ENCODE results near the gene KRT85. TPM values are rescaled to one million over a fixed set of nuclear protein-coding genes. Genes with fewer than 3 reads are reported as not detected.

KRT85 gene
- polyA plus RNA-seq, 2 of the 4 experiments (the other 2 are of a cell fraction) = 3.7 TPM; not detected in 1

DNA sequence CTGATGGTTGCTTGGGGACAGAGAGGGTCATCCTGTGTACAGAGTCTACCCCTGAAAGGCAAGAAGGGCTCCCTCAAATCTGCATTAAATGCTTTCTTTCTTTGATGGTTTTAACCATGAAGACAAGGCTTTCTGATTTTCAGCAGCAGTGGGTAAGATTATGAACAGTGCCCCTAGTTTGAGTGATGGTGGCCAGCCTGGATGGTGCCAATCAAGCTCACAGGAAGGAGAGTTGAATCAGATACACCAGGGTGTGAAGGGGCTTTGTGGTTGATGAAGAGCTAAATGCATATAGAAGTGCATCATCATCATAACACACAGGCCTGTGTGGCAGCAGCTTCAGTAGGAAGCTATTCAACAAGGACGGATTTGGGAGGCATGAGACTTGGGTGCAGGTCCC lies 5.7 kb downstream of the KRT85 start:
- no peak overlapping the region for H3K27ac ChIP-seq
- DNase-seq (ENCODE audit: low read depth in 1 of 2, low spot score in 1 of 2) (no peak), ATAC-seq (no peak), FAIRE-seq (no peak)
- 0 out of 3 replicates have a peak, but pooled peaks cover 3% of the 10 kb centered on the region for H3K4me1 ChIP-seq
- CTCF ChIA-PET = interaction anchor here (0.7 to 46.1 kb wide), 16 partner anchors 10 to 619 kb away, joined by 3 to 1221 read pairs (median 4); no protein-coding TSS in a partner anchor
- POLR2A ChIA-PET = no interaction called here
- 89% methylated on average over 1 of the region's 1 CpG for WGBS (ENCODE audit: missing lambda C conversion rate)
- H3K4me2 ChIP-seq = no peak overlapping the region
- TF ChIP-seq, protein P1, sequence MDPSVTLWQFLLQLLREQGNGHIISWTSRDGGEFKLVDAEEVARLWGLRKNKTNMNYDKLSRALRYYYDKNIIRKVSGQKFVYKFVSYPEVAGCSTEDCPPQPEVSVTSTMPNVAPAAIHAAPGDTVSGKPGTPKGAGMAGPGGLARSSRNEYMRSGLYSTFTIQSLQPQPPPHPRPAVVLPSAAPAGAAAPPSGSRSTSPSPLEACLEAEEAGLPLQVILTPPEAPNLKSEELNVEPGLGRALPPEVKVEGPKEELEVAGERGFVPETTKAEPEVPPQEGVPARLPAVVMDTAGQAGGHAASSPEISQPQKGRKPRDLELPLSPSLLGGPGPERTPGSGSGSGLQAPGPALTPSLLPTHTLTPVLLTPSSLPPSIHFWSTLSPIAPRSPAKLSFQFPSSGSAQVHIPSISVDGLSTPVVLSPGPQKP (IDR thresholded peaks at IDR 0.05; ENCODE audit: low read depth, low read length) = no peak
- TF ChIP-seq FOSB (CRISPR knock-in tag; IDR thresholded peaks at IDR 0.05) (no peak), CEBPB (IDR thresholded peaks at IDR 0.05) (no peak), GATA3 (IDR thresholded peaks at IDR 0.05; ENCODE audit: borderline replicate concordance) (no peak)
- TF ChIP-seq, protein P2, sequence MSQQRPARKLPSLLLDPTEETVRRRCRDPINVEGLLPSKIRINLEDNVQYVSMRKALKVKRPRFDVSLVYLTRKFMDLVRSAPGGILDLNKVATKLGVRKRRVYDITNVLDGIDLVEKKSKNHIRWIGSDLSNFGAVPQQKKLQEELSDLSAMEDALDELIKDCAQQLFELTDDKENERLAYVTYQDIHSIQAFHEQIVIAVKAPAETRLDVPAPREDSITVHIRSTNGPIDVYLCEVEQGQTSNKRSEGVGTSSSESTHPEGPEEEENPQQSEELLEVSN (IDR thresholded peaks at IDR 0.05; ENCODE audit: borderline replicate concordance, low read depth) = no peak
- no peaks in the 10 kb centered on the region for H3K9me3 ChIP-seq
- no peak overlapping the region for H3K4me3 ChIP-seq

DNA sequence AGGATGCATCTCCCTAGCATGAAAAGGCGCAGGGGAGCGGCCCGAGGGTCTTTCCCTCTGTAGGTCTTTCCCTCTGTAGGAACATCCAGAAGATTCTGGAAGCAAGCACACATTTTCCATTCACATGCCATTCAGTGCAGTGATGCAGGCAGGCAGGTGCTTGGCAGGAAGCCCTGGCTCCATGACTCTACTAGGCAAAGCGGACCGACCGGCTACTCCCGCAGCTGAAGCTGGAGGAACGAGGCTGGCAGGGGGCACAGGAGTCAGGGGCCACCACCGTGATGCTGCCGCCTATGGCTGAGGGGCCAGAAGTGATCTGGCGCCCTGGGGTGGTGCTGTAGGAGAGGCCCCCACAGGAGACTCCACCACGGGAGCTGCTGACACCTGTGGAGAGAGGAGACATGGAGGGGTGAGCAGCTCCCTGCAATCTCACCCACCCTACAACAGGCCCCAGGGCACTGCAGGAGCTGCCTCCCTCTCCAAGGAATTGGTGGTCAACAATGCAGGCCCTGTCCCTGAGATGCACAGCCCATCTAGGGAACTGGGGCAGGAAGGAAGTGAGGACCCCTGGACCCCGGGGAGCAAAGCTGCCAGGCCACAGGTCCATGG lies 6.5 kb downstream of the KRT85 start:
- DNase-seq (ENCODE audit: low read depth in 1 of 2, low spot score in 1 of 2) = no peak

DNA sequence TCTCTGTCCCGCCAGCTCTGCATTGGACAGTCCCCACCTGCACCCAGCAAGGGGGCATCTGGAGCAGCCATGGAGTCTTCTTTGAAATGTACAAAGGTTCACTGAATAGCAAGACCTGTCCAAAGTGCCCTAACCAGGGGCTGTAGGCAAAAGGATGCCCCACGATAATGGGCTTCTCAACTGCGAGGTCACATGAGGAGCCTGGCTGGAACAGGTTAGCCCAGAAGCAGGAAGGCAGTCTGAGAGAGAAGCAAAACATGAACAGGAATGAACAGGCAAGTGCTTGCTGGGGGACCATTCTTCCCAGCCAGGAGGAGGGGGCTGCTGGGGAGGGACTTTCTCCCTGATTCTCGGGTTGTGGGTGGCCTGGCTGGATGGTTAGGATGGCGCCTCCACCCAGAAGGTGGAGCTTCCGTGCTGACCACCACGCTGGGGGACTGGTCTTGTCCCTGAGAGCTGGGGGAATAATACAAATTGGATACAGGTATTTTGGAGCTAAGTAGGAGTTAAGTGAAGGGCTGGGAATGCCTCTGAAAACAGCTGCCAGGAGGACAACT lies 7.1 kb downstream of the KRT85 start:
- ATAC-seq (no peak), DNase-seq (ENCODE audit: low read depth in 1 of 2, low spot score in 1 of 2) (no peak), FAIRE-seq (no peak)
- CTCF ChIA-PET = interaction anchor here (1.5 to 46.1 kb wide), 7 partner anchors 11 to 620 kb away, joined by 5 to 1221 read pairs (median 13); no protein-coding TSS in a partner anchor
- TF ChIP-seq EP300 (IDR thresholded peaks at IDR 0.05) (no peak), CBX2 (IDR thresholded peaks at IDR 0.05; ENCODE audit: borderline replicate concordance, low read depth) (no peak), MAZ (IDR thresholded peaks at IDR 0.05; ENCODE audit: borderline replicate concordance, low read depth, low read length) (no peak), RFX5 (IDR thresholded peaks at IDR 0.05) (no peak), TP53 (CRISPR knock-in tag; IDR thresholded peaks at IDR 0.05) (no peak), GATA3 (IDR thresholded peaks at IDR 0.05; ENCODE audit: borderline replicate concordance) (no peak), NR3C1 (IDR thresholded peaks at IDR 0.05) (no peak), MYC (IDR thresholded peaks at IDR 0.05; ENCODE audit: borderline replicate concordance, low read length) (no peak)
- TF ChIP-seq, protein P3, sequence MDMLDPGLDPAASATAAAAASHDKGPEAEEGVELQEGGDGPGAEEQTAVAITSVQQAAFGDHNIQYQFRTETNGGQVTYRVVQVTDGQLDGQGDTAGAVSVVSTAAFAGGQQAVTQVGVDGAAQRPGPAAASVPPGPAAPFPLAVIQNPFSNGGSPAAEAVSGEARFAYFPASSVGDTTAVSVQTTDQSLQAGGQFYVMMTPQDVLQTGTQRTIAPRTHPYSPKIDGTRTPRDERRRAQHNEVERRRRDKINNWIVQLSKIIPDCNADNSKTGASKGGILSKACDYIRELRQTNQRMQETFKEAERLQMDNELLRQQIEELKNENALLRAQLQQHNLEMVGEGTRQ (IDR thresholded peaks at IDR 0.05) = no peak
- TF ChIP-seq, protein P4, sequence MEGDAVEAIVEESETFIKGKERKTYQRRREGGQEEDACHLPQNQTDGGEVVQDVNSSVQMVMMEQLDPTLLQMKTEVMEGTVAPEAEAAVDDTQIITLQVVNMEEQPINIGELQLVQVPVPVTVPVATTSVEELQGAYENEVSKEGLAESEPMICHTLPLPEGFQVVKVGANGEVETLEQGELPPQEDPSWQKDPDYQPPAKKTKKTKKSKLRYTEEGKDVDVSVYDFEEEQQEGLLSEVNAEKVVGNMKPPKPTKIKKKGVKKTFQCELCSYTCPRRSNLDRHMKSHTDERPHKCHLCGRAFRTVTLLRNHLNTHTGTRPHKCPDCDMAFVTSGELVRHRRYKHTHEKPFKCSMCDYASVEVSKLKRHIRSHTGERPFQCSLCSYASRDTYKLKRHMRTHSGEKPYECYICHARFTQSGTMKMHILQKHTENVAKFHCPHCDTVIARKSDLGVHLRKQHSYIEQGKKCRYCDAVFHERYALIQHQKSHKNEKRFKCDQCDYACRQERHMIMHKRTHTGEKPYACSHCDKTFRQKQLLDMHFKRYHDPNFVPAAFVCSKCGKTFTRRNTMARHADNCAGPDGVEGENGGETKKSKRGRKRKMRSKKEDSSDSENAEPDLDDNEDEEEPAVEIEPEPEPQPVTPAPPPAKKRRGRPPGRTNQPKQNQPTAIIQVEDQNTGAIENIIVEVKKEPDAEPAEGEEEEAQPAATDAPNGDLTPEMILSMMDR (IDR thresholded peaks at IDR 0.05) = no peak
- H3K27ac ChIP-seq = no peak overlapping the region
- 0 out of 3 replicates have a peak, but pooled peaks cover 3% of the 10 kb centered on the region for H3K4me1 ChIP-seq
- no peaks in the 10 kb centered on the region for H3K9me3 ChIP-seq
- H3K4me2 ChIP-seq = no peak overlapping the region
- 86% methylated on average over 7 of the region's 7 CpGs for WGBS (ENCODE audit: missing lambda C conversion rate)
- no peak overlapping the region for H3K4me3 ChIP-seq
- POLR2A ChIA-PET = no interaction called here

More for the DNA sequence above, 6.5 kb downstream of the KRT85 start:
- Histone ChIP-seq H3K4me2 (no peak overlapping the region), H3K4me1 (0 out of 3 replicates have a peak, but pooled peaks cover 3% of the 10 kb centered on the region), H3K9me3 (no peaks in the 10 kb centered on the region), H3K27ac (0 out of 6 replicates have a peak overlapping the region, but pooled peaks of 1 of the 2 experiments have one; percentile 9), H3K4me3 (no peak overlapping the region)
- ATAC-seq (no peak), FAIRE-seq (no peak)
- TF ChIP-seq ZC3H11A (IDR thresholded peaks at IDR 0.05) (no peak), FOSB (CRISPR knock-in tag; IDR thresholded peaks at IDR 0.05) (no peak), TP53 (CRISPR knock-in tag; IDR thresholded peaks at IDR 0.05) (no peak), RNF2 (IDR thresholded peaks at IDR 0.05; ENCODE audit: borderline replicate concordance, low read depth) (no peak), RFX5 (IDR thresholded peaks at IDR 0.05) (no peak), GATA3 (IDR thresholded peaks at IDR 0.05; ENCODE audit: borderline replicate concordance) (no peak), ZNF302 (CRISPR knock-in tag; IDR thresholded peaks at IDR 0.05) (no peak), RAD21 (conservative IDR thresholded peaks at IDR 0.05 in 1 of 2, IDR thresholded peaks at IDR 0.05 in 1 of 2) (no peak), ESRRA (IDR thresholded peaks at IDR 0.05; ENCODE audit: borderline replicate concordance, low read length) (no peak), JUNB (IDR thresholded peaks at IDR 0.05) (no peak), CBX2 (IDR thresholded peaks at IDR 0.05; ENCODE audit: borderline replicate concordance, low read depth) (no peak), ZFP36 (IDR thresholded peaks at IDR 0.05; ENCODE audit: borderline replicate concordance, partially characterized antibody) (no peak), HOXB13 (CRISPR knock-in tag; IDR thresholded peaks at IDR 0.05; ENCODE audit: low read depth) (no peak), NPAS2 (CRISPR knock-in tag; IDR thresholded peaks at IDR 0.05; ENCODE audit: borderline replicate concordance) (no peak), POLR2A (IDR thresholded peaks at IDR 0.05; ENCODE audit: low read length) (no peak), CHD4 (IDR thresholded peaks at IDR 0.05; ENCODE audit: borderline replicate concordance) (no peak), RARB (CRISPR knock-in tag; IDR thresholded peaks at IDR 0.05) (no peak)
- WGBS (ENCODE audit: missing lambda C conversion rate) = 85% methylated on average over 12 of the region's 13 CpGs
- ChIA-PET CTCF (interaction anchor here (1.0 to 46.1 kb wide), 11 partner anchors 11 to 620 kb away, joined by 3 to 1221 read pairs (median 7); no protein-coding TSS in a partner anchor), POLR2A (no interaction called here)
